Upper lobe of left lung (tissue), 6 donors: Measurements from ENCODE around the gene HRH1. TPM values are rescaled to one million over a fixed set of nuclear protein-coding genes. Genes with fewer than 3 reads are reported as not detected.
A peak's percentile ranks its signal among the peaks of the same experiment; 100 is the strongest.

Experiments used
- ATAC-seq, 2 donors: fragments of 200-7000 bp; cut with Tn5 transposase; one replicate each; pipeline ENCODE4 v1.9.1; 2022; ENCODE audit warnings: mild to moderate bottlenecking in 2 of 2, moderate library complexity in 2 of 2; ENCODE audit not compliant: low FRiP score in 2 of 2
- DNase-seq, 2 donors: peaks; one replicate each; pipeline ENCODE4 v3.0.0-alpha.2; 2019 to 2020
- H3K27ac ChIP-seq, 4 donors: fragments of 200-600 bp; sonication (generic); one replicate each; pipeline ENCODE4 v1.5.1; 2016 to 2019
- H3K27me3 ChIP-seq, 4 donors: fragments of 200-600 bp; sonication (generic); one replicate each; pipeline ENCODE4 v1.5.1; 2017 to 2019
- H3K36me3 ChIP-seq, 4 donors: fragments of 200-600 bp; sonication (generic); one replicate each; pipeline ENCODE4 v1.5.1; 2016 to 2019
- H3K4me1 ChIP-seq, 4 donors: fragments of 200-600 bp; sonication (generic); one replicate each; pipeline ENCODE4 v1.5.1; 2018 to 2019
- H3K4me3 ChIP-seq, 4 donors: fragments of 200-600 bp; sonication (generic); one replicate each; pipeline ENCODE4 v1.5.1; 2017 to 2019; ENCODE audit warnings: mild to moderate bottlenecking in 2 of 4, moderate library complexity in 1 of 4
- H3K9me3 ChIP-seq, 4 donors: fragments of 200-600 bp; sonication (generic); one replicate each; pipeline ENCODE4 v1.5.1; 2018 to 2019
- EP300 ChIP-seq, 4 donors: sonication (generic); formaldehyde crosslinking; IDR thresholded peaks; one replicate each; pipeline ENCODE4 v1.5.1; 2017; ENCODE audit warnings: antibody characterized with exemption in 4 of 4, control low read depth in 2 of 4
- POLR2A ChIP-seq, 4 donors: fragments of 450-650 bp; IDR thresholded peaks; one replicate each; pipeline ENCODE4 v1.5.1; 2016 to 2017; ENCODE audit warnings: antibody characterized with exemption in 4 of 4, mild to moderate bottlenecking in 2 of 4
- POLR2AphosphoS5 ChIP-seq, 2 donors: sonication (generic); formaldehyde crosslinking; IDR thresholded peaks; one replicate each; pipeline ENCODE4 v1.5.1; 2017; ENCODE audit warnings: antibody characterized with exemption in 2 of 2
- WGBS, 2 donors: methylation state at CpG; one replicate each; pipeline ENCODE4 v1.1.5; 2017 to 2018; 5-methylcytosine and 5-hydroxymethylcytosine counted together
- total RNA-seq, 6 donors: library from RNA; depleted of rRNA in 4 of 6; stranded (reverse); fragments of >200 nt in 4 of 6; gene quantifications; one replicate each; pipeline versions ENCODE4 v1.1.0 to v1.2.1, GENCODE V29; 2016 to 2021
- TF ChIP-seq, protein P1 (sequence below), 6 experiments: fragments of 450-650 bp in 4 of 6; fragments of 200-600 bp in 2 of 6; sonication (generic) in 2 of 6; IDR thresholded peaks; one replicate each; pipeline ENCODE4 v1.5.1; 2016 to 2019; ENCODE audit warnings: antibody characterized with exemption in 6 of 6
- donor health status: DM: no; HTN: no; CAD: no; lungs with moderate emphysema.
- donor health status: DM: no; HTN: yes; CAD: no; lungs with severe emphysema.

Gene HRH1
- total RNA-seq, 6 donors from 2014 or later = 2.9 to 13.4 (median 3.7) TPM

DNA sequence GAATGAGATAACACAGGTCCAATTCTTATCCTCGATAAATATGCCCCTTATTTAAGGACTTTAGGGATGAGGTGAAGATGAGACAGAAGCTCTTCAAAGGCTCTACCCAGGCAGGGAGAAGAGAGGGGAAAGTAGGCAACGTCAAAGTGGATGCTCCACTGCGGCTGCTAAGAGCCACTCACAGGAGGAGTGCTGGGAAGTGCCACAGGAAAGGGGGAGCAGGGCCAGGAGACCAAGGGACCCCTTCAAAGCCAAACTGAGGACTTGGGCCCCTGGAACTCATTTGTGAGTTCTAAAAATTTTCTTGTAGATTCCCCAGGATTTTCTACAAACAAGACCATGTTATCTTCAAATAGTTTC, 70.6 kb downstream of the HRH1 start:
- no peak for ATAC-seq
- H3K27me3 ChIP-seq = no peaks in the 10 kb centered on the region
- 69 to 77% methylated on average over 3 of the region's 3 CpGs for WGBS, 2 donors
- H3K27ac ChIP-seq = peak overlapping the region; percentile 80 to 85 (median 82)
- TF ChIP-seq EP300 (IDR thresholded peaks at IDR 0.05) (no peak), POLR2AphosphoS5 (IDR thresholded peaks at IDR 0.05) (no peak), POLR2A (IDR thresholded peaks at IDR 0.05) (no peak)
- TF ChIP-seq, protein P1, sequence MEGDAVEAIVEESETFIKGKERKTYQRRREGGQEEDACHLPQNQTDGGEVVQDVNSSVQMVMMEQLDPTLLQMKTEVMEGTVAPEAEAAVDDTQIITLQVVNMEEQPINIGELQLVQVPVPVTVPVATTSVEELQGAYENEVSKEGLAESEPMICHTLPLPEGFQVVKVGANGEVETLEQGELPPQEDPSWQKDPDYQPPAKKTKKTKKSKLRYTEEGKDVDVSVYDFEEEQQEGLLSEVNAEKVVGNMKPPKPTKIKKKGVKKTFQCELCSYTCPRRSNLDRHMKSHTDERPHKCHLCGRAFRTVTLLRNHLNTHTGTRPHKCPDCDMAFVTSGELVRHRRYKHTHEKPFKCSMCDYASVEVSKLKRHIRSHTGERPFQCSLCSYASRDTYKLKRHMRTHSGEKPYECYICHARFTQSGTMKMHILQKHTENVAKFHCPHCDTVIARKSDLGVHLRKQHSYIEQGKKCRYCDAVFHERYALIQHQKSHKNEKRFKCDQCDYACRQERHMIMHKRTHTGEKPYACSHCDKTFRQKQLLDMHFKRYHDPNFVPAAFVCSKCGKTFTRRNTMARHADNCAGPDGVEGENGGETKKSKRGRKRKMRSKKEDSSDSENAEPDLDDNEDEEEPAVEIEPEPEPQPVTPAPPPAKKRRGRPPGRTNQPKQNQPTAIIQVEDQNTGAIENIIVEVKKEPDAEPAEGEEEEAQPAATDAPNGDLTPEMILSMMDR (IDR thresholded peaks at IDR 0.05) = no peak
- H3K4me3 ChIP-seq = peak overlapping the region in 2 of 4 donors; percentile 30 to 40
- peaks cover 7 to 36% (median 14%) of the 10 kb centered on the region in 4 donors for H3K4me1 ChIP-seq
- DNase-seq = no peak
- no peaks in the 10 kb centered on the region for H3K36me3 ChIP-seq
- no peaks in the 10 kb centered on the region for H3K9me3 ChIP-seq

DNA sequence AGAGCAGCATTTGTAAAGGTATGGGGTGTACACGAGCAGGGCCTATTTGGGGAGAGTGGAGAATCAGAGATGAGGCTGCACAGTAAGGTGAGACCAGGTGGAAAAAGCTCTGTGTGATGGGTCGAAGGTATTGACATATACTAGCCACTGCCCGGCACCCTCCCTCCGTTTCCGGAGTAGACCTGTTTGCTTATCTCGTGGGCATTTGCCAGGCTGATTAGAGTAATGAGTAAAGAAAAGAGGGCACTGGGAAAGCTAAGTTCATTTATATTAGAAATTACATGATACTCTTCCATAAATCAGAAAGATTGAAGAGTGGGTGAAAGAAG, 71.7 kb downstream of the HRH1 start:
- Histone ChIP-seq H3K4me1 (peaks cover 3 to 36% (median 12%) of the 10 kb centered on the region in 4 donors), H3K36me3 (no peaks in the 10 kb centered on the region), H3K9me3 (no peaks in the 10 kb centered on the region), H3K4me3 (peak overlapping the region in 3 of 4 donors; percentile 9 to 40 (median 30)), H3K27ac (peak overlapping the region; percentile 80 to 85 (median 82)), H3K27me3 (no peaks in the 10 kb centered on the region)
- TF ChIP-seq POLR2AphosphoS5 (IDR thresholded peaks at IDR 0.05) = no peak
- TF ChIP-seq EP300 (IDR thresholded peaks at IDR 0.05) = no peak
- TF ChIP-seq, protein P1 (IDR thresholded peaks at IDR 0.05) = no peak
- no peak for TF ChIP-seq POLR2A (IDR thresholded peaks at IDR 0.05)
- DNase-seq = no peak
- WGBS, 2 donors = 69 to 80% methylated on average over 6 of the region's 6 CpGs
- no peak for ATAC-seq

DNA sequence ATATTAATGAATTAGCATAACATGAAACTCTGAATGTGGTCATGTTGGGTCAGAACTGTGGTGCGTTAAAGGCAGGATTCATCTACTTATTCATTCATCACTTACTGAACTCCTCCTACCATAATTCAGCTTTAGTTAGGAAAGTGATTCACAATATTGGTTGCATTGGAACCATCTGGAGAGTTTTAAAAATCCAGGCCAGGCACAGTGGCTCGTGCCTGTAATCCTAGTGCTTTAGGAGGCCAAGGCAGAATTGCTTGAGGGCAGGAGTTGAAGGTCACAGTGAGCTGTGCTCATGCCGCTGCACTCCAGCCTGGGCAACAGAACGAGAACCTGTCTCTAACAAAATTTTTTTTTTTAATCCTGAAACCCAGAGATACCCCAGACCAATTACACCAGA, 73.7 kb downstream of the HRH1 start:
- TF ChIP-seq POLR2AphosphoS5 (IDR thresholded peaks at IDR 0.05) = no peak
- TF ChIP-seq EP300 (IDR thresholded peaks at IDR 0.05) = no peak
- no peak for TF ChIP-seq POLR2A (IDR thresholded peaks at IDR 0.05)
- TF ChIP-seq, protein P1 (IDR thresholded peaks at IDR 0.05) = no peak
- ATAC-seq = no peak
- H3K27ac ChIP-seq = peak overlapping the region in 1 of 4 donors; percentile 6
- H3K9me3 ChIP-seq = no peaks in the 10 kb centered on the region
- H3K36me3 ChIP-seq = no peaks in the 10 kb centered on the region
- 72 to 80% methylated on average over 4 of the region's 4 CpGs for WGBS, 2 donors
- no peaks in the 10 kb centered on the region for H3K27me3 ChIP-seq
- no peak overlapping the region for H3K4me3 ChIP-seq
- no peak for DNase-seq
- H3K4me1 ChIP-seq = peaks cover 3 to 36% (median 12%) of the 10 kb centered on the region in 4 donors

DNA sequence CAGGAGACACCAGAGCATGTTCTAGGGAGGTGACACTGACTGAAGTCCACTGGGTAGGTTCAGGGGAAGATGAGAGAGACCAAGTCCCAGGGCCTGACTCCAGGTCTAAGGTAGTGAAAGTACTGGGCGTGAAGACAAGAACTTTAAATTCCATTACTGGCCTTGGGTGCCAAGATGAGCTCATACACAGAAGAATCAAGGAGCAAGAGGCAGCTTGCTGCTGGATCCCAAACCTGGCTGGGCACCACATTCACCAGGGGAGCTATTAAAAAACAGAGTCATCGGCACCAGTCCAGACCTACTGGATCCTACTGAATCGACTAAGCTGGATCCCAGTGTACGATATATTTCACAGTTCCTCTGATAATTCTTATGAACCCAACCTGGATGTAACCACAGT, 75.8 kb downstream of the HRH1 start:
- peaks cover 2 to 26% (median 11%) of the 10 kb centered on the region in 4 donors for H3K4me1 ChIP-seq
- WGBS, 2 donors = 86 to 92% methylated on average over 2 to 4 of the region's 4 CpGs
- H3K27me3 ChIP-seq = no peaks in the 10 kb centered on the region
- H3K36me3 ChIP-seq = no peaks in the 10 kb centered on the region
- no peak for ATAC-seq
- no peaks in the 10 kb centered on the region for H3K9me3 ChIP-seq
- no peak for DNase-seq
- no peak overlapping the region for H3K4me3 ChIP-seq
- TF ChIP-seq, protein P1 (IDR thresholded peaks at IDR 0.05) = no peak
- no peak overlapping the region for H3K27ac ChIP-seq

DNA sequence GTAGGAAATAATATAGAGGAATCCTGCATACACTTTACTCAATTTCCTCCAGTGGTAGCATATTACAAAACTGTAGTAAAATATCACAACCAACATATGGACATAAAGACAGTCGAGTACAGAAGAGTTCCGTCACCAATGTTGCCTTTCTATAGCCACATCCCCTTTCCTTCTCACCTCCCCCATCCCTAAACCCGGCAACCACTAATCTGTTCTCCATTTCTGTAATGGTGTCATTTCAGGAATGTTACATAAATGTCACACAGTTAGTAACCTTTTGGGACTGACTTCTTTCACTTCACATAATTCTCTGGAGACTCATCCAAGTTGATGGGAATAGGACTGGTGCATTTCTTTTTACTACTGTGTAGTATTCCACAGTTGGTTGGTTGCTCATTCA, 76.5 kb downstream of the HRH1 start:
- H3K9me3 ChIP-seq = no peaks in the 10 kb centered on the region
- DNase-seq = no peak
- H3K4me1 ChIP-seq = peaks cover 0 to 22% (median 6%) of the 10 kb centered on the region in 4 donors
- no peaks in the 10 kb centered on the region for H3K27me3 ChIP-seq
- peak in 1 of 2 donors; percentile 39 for ATAC-seq
- no peak for TF ChIP-seq POLR2AphosphoS5 (IDR thresholded peaks at IDR 0.05)
- TF ChIP-seq, protein P1 (IDR thresholded peaks at IDR 0.05) = no peak
- no peak for TF ChIP-seq POLR2A (IDR thresholded peaks at IDR 0.05)
- TF ChIP-seq EP300 (IDR thresholded peaks at IDR 0.05) = no peak
- no peak overlapping the region for H3K27ac ChIP-seq
- H3K36me3 ChIP-seq = no peaks in the 10 kb centered on the region
- 55 to 58% methylated on average over 3 of the region's 3 CpGs for WGBS, 2 donors
- H3K4me3 ChIP-seq = no peak overlapping the region
